ENCODE data around the gene KIT. TPM values are rescaled to one million over a fixed set of nuclear protein-coding genes. Genes with fewer than 3 reads are reported as not detected.
A peak's percentile ranks its signal among the peaks of the same experiment; 100 is the strongest.

The KIT gene
- total RNA-seq, 2 experiments from 2014 or later, result 0.96 to 11.0 TPM

GRCh38 chr4:54647070-54647469, 10.7 kb upstream of the KIT start:
- Mint-ChIP-seq H3K4me3 (no peak overlapping the region), H3K27ac (no peak overlapping the region), H3K36me3 (no peaks in the 10 kb centered on the region), H3K27me3 (no peaks in the 10 kb centered on the region), H3K9me3 (ENCODE audit: low read depth) (no peaks in the 10 kb centered on the region), H3K4me1 (no peaks in the 10 kb centered on the region)
- CTCF ChIA-PET, result no interaction called here
- DNase-seq (no peak), ATAC-seq (no peak)

- ATAC-seq, result no peak
- H3K4me1 Mint-ChIP-seq, result no peaks in the 10 kb centered on the region
- H3K36me3 Mint-ChIP-seq, result no peaks in the 10 kb centered on the region
- H3K4me3 Mint-ChIP-seq, result no peak overlapping the region
- no peak for DNase-seq
- H3K27ac Mint-ChIP-seq, result no peak overlapping the region
- CTCF ChIA-PET, result no interaction called here
- H3K27me3 Mint-ChIP-seq, result peaks cover 13% of the 10 kb centered on the region
- no peaks in the 10 kb centered on the region for H3K9me3 Mint-ChIP-seq (ENCODE audit: low read depth)
Observed at GRCh38 chr4:54651050-54651449, 6.7 kb upstream of the KIT start.

- ATAC-seq, result no peak
- H3K27me3 Mint-ChIP-seq, result peaks cover 48% of the 10 kb centered on the region
Observed at GRCh38 chr4:54654753-54655152, 3.0 kb upstream of the KIT start.

GRCh38 chr4:54657185-54657550, 589 bp upstream of the KIT start:
- ATAC-seq, result no peak
- H3K9me3 Mint-ChIP-seq (ENCODE audit: low read depth), result no peaks in the 10 kb centered on the region
- H3K4me1 Mint-ChIP-seq, result peaks cover 11% of the 10 kb centered on the region
- H3K27me3 Mint-ChIP-seq, result peaks cover 68% of the 10 kb centered on the region
- no peak overlapping the region for H3K27ac Mint-ChIP-seq
- no peaks in the 10 kb centered on the region for H3K36me3 Mint-ChIP-seq
- CTCF ChIA-PET, result no interaction called here
- no peak overlapping the region for H3K4me3 Mint-ChIP-seq
- no peak for DNase-seq

More at GRCh38 chr4:54654753-54655152, 3.0 kb upstream of the KIT start:
- no peak for DNase-seq
- H3K36me3 Mint-ChIP-seq, result no peaks in the 10 kb centered on the region
- no peak overlapping the region for H3K4me3 Mint-ChIP-seq
- CTCF ChIA-PET, result no interaction called here
- no peaks in the 10 kb centered on the region for H3K9me3 Mint-ChIP-seq (ENCODE audit: low read depth)
- H3K27ac Mint-ChIP-seq, result no peak overlapping the region
- peaks cover 11% of the 10 kb centered on the region for H3K4me1 Mint-ChIP-seq

GRCh38 chr4:54658252-54659093, 716 bp downstream of the KIT start:
- CTCF ChIA-PET, result no interaction called here
- H3K4me3 Mint-ChIP-seq, result peak overlapping the region; percentile 49
- peaks cover 11% of the 10 kb centered on the region for H3K4me1 Mint-ChIP-seq
- H3K9me3 Mint-ChIP-seq (ENCODE audit: low read depth), result no peaks in the 10 kb centered on the region
- peak; percentile 33 for ATAC-seq
- no peak overlapping the region for H3K27ac Mint-ChIP-seq
- peak; percentile 41 for DNase-seq
- no peaks in the 10 kb centered on the region for H3K36me3 Mint-ChIP-seq
- H3K27me3 Mint-ChIP-seq, result peaks cover 68% of the 10 kb centered on the region

GRCh38 chr4:54659313-54659712, 1.6 kb downstream of the KIT start:
- no peak for ATAC-seq
- peak overlapping the region; percentile 49 for H3K4me3 Mint-ChIP-seq
- no peak overlapping the region for H3K27ac Mint-ChIP-seq
- H3K27me3 Mint-ChIP-seq, result peaks cover 68% of the 10 kb centered on the region
- H3K9me3 Mint-ChIP-seq (ENCODE audit: low read depth), result no peaks in the 10 kb centered on the region
- DNase-seq, result no peak
- H3K36me3 Mint-ChIP-seq, result no peaks in the 10 kb centered on the region
- CTCF ChIA-PET, result no interaction called here
- peaks cover 11% of the 10 kb centered on the region for H3K4me1 Mint-ChIP-seq

- DNase-seq, result no peak
- no peak for ATAC-seq
- Mint-ChIP-seq H3K27ac (no peak overlapping the region), H3K4me3 (no peak overlapping the region), H3K9me3 (ENCODE audit: low read depth) (no peaks in the 10 kb centered on the region), H3K27me3 (peaks cover 65% of the 10 kb centered on the region), H3K4me1 (peaks cover 11% of the 10 kb centered on the region), H3K36me3 (no peaks in the 10 kb centered on the region)
- CTCF ChIA-PET, result no interaction called here
Observed at GRCh38 chr4:54659749-54660535, 2.2 kb downstream of the KIT start.

- H3K9me3 Mint-ChIP-seq (ENCODE audit: low read depth), result no peaks in the 10 kb centered on the region
- peaks cover 11% of the 10 kb centered on the region for H3K4me1 Mint-ChIP-seq
- H3K27ac Mint-ChIP-seq, result no peak overlapping the region
- DNase-seq, result no peak
- peaks cover 60% of the 10 kb centered on the region for H3K27me3 Mint-ChIP-seq
- H3K4me3 Mint-ChIP-seq, result no peak overlapping the region
- ATAC-seq, result no peak
- H3K36me3 Mint-ChIP-seq, result no peaks in the 10 kb centered on the region
- CTCF ChIA-PET, result no interaction called here
Observed at GRCh38 chr4:54660591-54660990, 2.8 kb downstream of the KIT start.

- no peak overlapping the region for H3K27ac Mint-ChIP-seq
- H3K4me1 Mint-ChIP-seq, result peaks cover 11% of the 10 kb centered on the region
- no peak for DNase-seq
- CTCF ChIA-PET, result no interaction called here
- no peak for ATAC-seq
- H3K36me3 Mint-ChIP-seq, result no peaks in the 10 kb centered on the region
- no peak overlapping the region for H3K4me3 Mint-ChIP-seq
- H3K9me3 Mint-ChIP-seq (ENCODE audit: low read depth), result no peaks in the 10 kb centered on the region
- H3K27me3 Mint-ChIP-seq, result peaks cover 54% of the 10 kb centered on the region
Observed at GRCh38 chr4:54661169-54661568, 3.4 kb downstream of the KIT start.

- H3K27me3 Mint-ChIP-seq, result peaks cover 49% of the 10 kb centered on the region
- CTCF ChIA-PET, result no interaction called here
Observed at GRCh38 chr4:54661686-54662085, 3.9 kb downstream of the KIT start.

GRCh38 chr4:54662123-54662522, 4.4 kb downstream of the KIT start:
- ATAC-seq (no peak), DNase-seq (no peak)
- Mint-ChIP-seq H3K4me1 (peaks cover 8% of the 10 kb centered on the region), H3K27me3 (peaks cover 44% of the 10 kb centered on the region), H3K27ac (no peak overlapping the region), H3K9me3 (ENCODE audit: low read depth) (no peaks in the 10 kb centered on the region), H3K4me3 (no peak overlapping the region), H3K36me3 (no peaks in the 10 kb centered on the region)
- CTCF ChIA-PET, result no interaction called here

More at GRCh38 chr4:54661686-54662085, 3.9 kb downstream of the KIT start:
- no peak for DNase-seq
- ATAC-seq, result no peak
- H3K4me1 Mint-ChIP-seq, result peaks cover 11% of the 10 kb centered on the region
- no peak overlapping the region for H3K4me3 Mint-ChIP-seq
- no peaks in the 10 kb centered on the region for H3K9me3 Mint-ChIP-seq (ENCODE audit: low read depth)
- no peak overlapping the region for H3K27ac Mint-ChIP-seq
- no peaks in the 10 kb centered on the region for H3K36me3 Mint-ChIP-seq

- no peaks in the 10 kb centered on the region for H3K36me3 Mint-ChIP-seq
- CTCF ChIA-PET, result no interaction called here
- ATAC-seq (no peak), DNase-seq (no peak)
- H3K9me3 Mint-ChIP-seq (ENCODE audit: low read depth), result no peaks in the 10 kb centered on the region
- H3K27ac Mint-ChIP-seq, result no peak overlapping the region
- H3K4me1 Mint-ChIP-seq, result peaks cover 7% of the 10 kb centered on the region
- H3K4me3 Mint-ChIP-seq, result no peak overlapping the region
- H3K27me3 Mint-ChIP-seq, result peaks cover 38% of the 10 kb centered on the region
Observed at GRCh38 chr4:54662901-54663585, 5.3 kb downstream of the KIT start.

GRCh38 chr4:54664400-54664799, 6.6 kb downstream of the KIT start:
- Mint-ChIP-seq H3K4me1 (peaks cover 1% of the 10 kb centered on the region), H3K36me3 (no peaks in the 10 kb centered on the region), H3K27ac (no peak overlapping the region), H3K27me3 (peaks cover 24% of the 10 kb centered on the region), H3K9me3 (ENCODE audit: low read depth) (no peaks in the 10 kb centered on the region), H3K4me3 (no peak overlapping the region)
- DNase-seq (no peak), ATAC-seq (no peak)
- CTCF ChIA-PET, result no interaction called here
